Neutrophil (primary cell): ENCODE measurements around the gene CHCHD6.
A peak's percentile ranks its signal among the peaks of the same experiment; 100 is the strongest.

Experiments used
- H3K27ac ChIP-seq: fragments of 200-600 bp; sonication (generic); 2 replicates; pipeline ENCODE4 v1.5.1; 2016; ENCODE audit warnings: mild to moderate bottlenecking, moderate library complexity
- H3K27me3 ChIP-seq: fragments of 200-600 bp; sonication (generic); 2 replicates; pipeline ENCODE4 v1.6.0; 2016; ENCODE audit warnings: mild to moderate bottlenecking
- H3K36me3 ChIP-seq: fragments of 200-600 bp; sonication (generic); 2 replicates; pipeline ENCODE4 v1.5.1; 2017
- H3K4me1 ChIP-seq, 2 experiments: fragments of 200-600 bp in 1 of 2; sonication (generic) in 1 of 2; 1 replicate in 1 of 2; 2 replicates in 1 of 2; pipeline versions ENCODE4 v1.5.1 to v1.6.1; 2013 to 2016; ENCODE audit warnings: low read depth in 1 of 2, low read length in 1 of 2, mild to moderate bottlenecking in 1 of 2, moderate library complexity in 1 of 2; ENCODE audit not compliant: control insufficient read depth in 1 of 2, insufficient read depth in 1 of 2
- H3K4me3 ChIP-seq, 2 experiments: fragments of 200-600 bp in 1 of 2; sonication (generic) in 1 of 2; 1 replicate in 1 of 2; 2 replicates in 1 of 2; pipeline ENCODE4 v1.5.1; 2013 to 2016; ENCODE audit warnings: low read depth in 1 of 2, low read length in 1 of 2, mild to moderate bottlenecking in 1 of 2, moderate library complexity in 1 of 2
- H3K9me3 ChIP-seq: fragments of 200-600 bp; sonication (generic); 2 replicates; pipeline ENCODE4 v1.5.1; 2016
- CTCF ChIP-seq: fragments of 200-600 bp; sonication (generic); IDR thresholded peaks from 2 replicates; pipeline ENCODE4 v1.5.1; 2016; ENCODE audit warnings: antibody characterized with exemption

Gene CHCHD6

GRCh38 chr3:126676919-126677705 is 26.9 kb upstream of the CHCHD6 start:
- no peaks in the 10 kb centered on the region for H3K36me3 ChIP-seq
- H3K4me3 ChIP-seq, result no peak overlapping the region
- H3K27ac ChIP-seq, result no peak overlapping the region
- TF ChIP-seq CTCF, result no peak
- no peaks in the 10 kb centered on the region for H3K9me3 ChIP-seq
- peaks cover 51% of the 10 kb centered on the region for H3K27me3 ChIP-seq
- H3K4me1 ChIP-seq, result peaks cover 0 to 4% of the 10 kb centered on the region in 2 experiments

DNA sequence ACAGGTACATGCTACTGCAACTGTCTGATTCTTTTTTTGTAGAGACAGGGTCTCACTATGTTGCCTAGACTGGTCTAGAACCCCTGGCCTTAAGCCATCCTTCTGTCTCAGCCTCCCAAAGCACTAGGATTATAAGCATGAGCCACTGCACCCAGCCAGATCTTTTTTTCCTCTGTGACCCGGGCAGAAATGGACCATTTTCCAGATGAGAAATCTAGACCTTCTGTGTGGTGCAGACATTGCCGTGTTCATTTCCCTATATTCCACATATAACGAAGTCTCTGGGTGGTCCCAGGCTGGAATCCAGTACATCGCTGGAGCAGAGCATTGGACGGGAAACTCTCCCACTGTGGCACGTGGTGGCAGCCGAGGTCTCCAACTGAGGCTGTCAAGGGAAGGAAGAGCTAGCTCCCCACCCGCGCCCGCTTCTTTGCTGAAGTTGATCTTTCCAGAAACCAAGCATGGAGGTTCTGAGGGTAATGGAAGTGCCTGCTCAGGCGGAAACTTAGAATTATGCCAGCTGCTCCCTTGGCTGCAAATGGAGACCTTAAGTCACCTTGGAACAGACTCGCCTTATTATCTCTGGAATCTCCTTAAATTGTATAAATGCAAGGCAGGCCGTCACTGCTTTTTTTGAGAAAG is 26.1 kb upstream of the CHCHD6 start:
- no peaks in the 10 kb centered on the region for H3K36me3 ChIP-seq
- no peak for TF ChIP-seq CTCF
- H3K4me1 ChIP-seq, result peaks cover 0 to 4% of the 10 kb centered on the region in 2 experiments
- no peak overlapping the region for H3K4me3 ChIP-seq
- no peaks in the 10 kb centered on the region for H3K9me3 ChIP-seq
- H3K27me3 ChIP-seq, result peaks cover 53% of the 10 kb centered on the region
- H3K27ac ChIP-seq, result no peak overlapping the region

DNA sequence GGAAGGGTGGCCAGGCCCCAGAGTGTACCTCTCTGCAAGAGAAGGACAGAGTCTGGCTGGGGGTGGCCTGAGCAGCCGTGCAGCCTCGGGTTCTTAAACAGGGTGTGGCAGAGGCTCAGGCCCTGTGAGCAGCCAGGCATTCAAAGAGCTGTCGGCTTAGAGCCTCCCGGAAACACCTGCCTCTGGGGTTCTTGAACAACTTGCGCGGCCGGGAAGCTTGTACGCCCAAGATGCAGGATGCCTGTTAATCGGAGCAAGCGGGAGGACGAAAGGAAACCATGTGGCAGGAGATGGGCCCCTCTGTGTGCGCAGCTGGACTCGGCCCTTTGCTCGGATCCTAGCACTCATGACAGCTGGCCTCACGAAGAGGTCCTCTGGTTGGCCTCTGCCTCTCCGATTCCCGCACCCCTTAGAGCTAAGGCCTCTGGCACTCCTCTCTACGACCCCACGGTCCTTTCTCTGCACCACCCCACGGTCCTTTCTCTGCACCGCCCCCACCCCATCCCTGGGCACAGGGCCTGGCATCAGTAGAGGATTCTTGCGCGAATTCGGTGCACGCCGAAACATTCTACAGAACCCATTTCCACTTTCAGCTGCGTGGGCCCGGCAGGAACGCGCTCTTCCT is 25.2 kb upstream of the CHCHD6 start:
- Histone ChIP-seq H3K36me3 (no peaks in the 10 kb centered on the region), H3K27me3 (peaks cover 57% of the 10 kb centered on the region), H3K27ac (no peak overlapping the region), H3K4me1 (peaks cover 0 to 4% of the 10 kb centered on the region in 2 experiments), H3K4me3 (no peak overlapping the region), H3K9me3 (no peaks in the 10 kb centered on the region)
- no peak for TF ChIP-seq CTCF

DNA sequence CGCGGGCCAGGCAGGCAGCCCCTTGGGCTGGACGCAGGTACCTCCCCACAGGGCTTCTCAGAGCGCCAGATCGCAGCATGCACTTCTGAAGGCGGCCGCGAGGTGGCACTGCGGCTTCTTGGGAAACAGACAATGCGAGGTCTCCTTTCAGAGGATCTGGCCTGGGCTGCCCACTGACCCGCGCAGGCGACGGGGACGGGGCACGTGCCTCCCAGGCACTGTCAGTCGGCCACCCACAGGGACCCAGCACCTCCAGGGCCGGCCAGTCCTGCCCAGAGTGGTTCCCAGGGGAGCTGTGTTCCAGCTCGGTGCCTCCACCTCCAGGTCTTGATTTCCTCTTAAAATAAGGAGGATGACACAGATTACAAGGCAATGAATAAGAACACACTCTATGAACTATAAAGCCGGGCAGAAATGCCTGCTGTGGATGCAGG is 24.7 kb upstream of the CHCHD6 start:
- peaks cover 0 to 4% of the 10 kb centered on the region in 2 experiments for H3K4me1 ChIP-seq
- H3K36me3 ChIP-seq, result no peaks in the 10 kb centered on the region
- H3K27ac ChIP-seq, result no peak overlapping the region
- peak; percentile 86 for TF ChIP-seq CTCF
- H3K9me3 ChIP-seq, result no peaks in the 10 kb centered on the region
- peaks cover 57% of the 10 kb centered on the region for H3K27me3 ChIP-seq
- H3K4me3 ChIP-seq, result no peak overlapping the region

DNA sequence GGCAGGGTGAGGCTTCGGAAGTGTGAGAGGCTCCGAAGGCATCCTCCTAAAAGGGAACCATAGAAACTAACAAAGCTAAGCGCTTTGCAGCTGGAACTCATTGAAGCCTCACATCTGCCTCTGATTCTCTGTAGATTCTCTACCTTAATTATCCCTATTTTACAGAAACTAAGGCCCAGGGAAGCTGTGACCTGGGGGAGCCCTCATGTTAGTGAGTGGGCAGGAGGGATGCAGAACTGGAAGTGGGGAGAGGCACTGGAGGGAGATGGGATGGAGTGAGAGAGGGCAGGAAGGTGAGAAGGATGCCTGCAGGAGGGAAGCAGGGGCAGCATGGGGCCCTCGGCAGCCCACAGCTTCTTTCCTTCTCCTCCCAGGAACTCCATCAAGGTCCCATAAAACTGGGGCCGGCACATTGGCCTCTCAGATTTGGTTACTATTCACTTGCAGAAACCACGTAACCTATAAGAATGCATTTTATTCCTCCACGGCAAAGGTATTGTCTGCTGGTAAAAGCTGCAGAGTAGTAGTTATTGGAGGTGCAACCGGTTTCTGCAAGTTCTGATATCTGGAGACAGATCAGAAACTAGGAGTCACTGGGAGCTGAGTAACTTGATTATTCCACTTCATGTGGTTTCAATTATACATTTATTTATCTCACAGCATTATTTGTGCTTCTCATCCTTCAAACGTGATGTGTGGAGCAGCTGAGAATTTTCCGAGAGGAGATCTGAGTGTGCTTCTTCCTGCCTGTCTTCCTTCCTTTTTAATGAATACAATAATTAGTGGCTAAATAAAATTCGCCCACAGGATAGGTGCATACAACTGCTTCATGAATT is 24.0 kb upstream of the CHCHD6 start:
- no peak overlapping the region for H3K4me3 ChIP-seq
- peaks cover 0 to 4% of the 10 kb centered on the region in 2 experiments for H3K4me1 ChIP-seq
- H3K27me3 ChIP-seq, result peaks cover 61% of the 10 kb centered on the region
- no peaks in the 10 kb centered on the region for H3K36me3 ChIP-seq
- no peak for TF ChIP-seq CTCF
- H3K9me3 ChIP-seq, result no peaks in the 10 kb centered on the region
- H3K27ac ChIP-seq, result no peak overlapping the region
